T-helper 1 cell (primary cell): ENCODE results near the gene NEMP2.

Experiments
- DNase-seq, 5 donors: peaks; one replicate each; pipeline ENCODE4 v3.0.0-alpha.2; 2012 to 2020

Gene NEMP2

GRCh38 chr2:190554357-190555006 lies 20.0 kb upstream of the NEMP2 start:
- DNase-seq = no peak

- DNase-seq = no peak
Observed at GRCh38 chr2:190553254-190553653, 18.7 kb upstream of the NEMP2 start.

GRCh38 chr2:190551928-190552327 lies 17.4 kb upstream of the NEMP2 start:
- peak in 1 of 5 donors; percentile 9 for DNase-seq

- DNase-seq = no peak
Observed at GRCh38 chr2:190550137-190550536, 15.6 kb upstream of the NEMP2 start.

- no peak for DNase-seq
Observed at GRCh38 chr2:190547886-190548285, 13.4 kb upstream of the NEMP2 start.

GRCh38 chr2:190546734-190547133 lies 12.2 kb upstream of the NEMP2 start:
- DNase-seq = no peak

- DNase-seq = no peak
Observed at GRCh38 chr2:190545555-190546385, 11.2 kb upstream of the NEMP2 start.

- DNase-seq = no peak
Observed at GRCh38 chr2:190545093-190545492, 10.6 kb upstream of the NEMP2 start.

- DNase-seq = no peak
Observed at GRCh38 chr2:190540048-190540447, 5.5 kb upstream of the NEMP2 start.

- no peak for DNase-seq
Observed at GRCh38 chr2:190538201-190538600, 3.7 kb upstream of the NEMP2 start.

GRCh38 chr2:190537765-190538164 lies 3.2 kb upstream of the NEMP2 start:
- peak in 1 of 5 donors; percentile 15 for DNase-seq

- DNase-seq = no peak
Observed at GRCh38 chr2:190535586-190535985, 1.1 kb upstream of the NEMP2 start.

- DNase-seq = no peak
Observed at GRCh38 chr2:190535121-190535439, 558 bp upstream of the NEMP2 start.

GRCh38 chr2:190533968-190534309 lies 583 bp downstream of the NEMP2 start:
- DNase-seq = peak; percentile 10 to 84 (median 33)

GRCh38 chr2:190533175-190533967 lies 1.2 kb downstream of the NEMP2 start:
- DNase-seq = no peak

- DNase-seq = no peak
Observed at GRCh38 chr2:190532581-190532980, 1.9 kb downstream of the NEMP2 start.

- DNase-seq = no peak
Observed at GRCh38 chr2:190530248-190530900, 4.1 kb downstream of the NEMP2 start.

- DNase-seq = no peak
Observed at GRCh38 chr2:190529486-190530247, 4.9 kb downstream of the NEMP2 start.

- no peak for DNase-seq
Observed at GRCh38 chr2:190528521-190529001, 6.0 kb downstream of the NEMP2 start.

- no peak for DNase-seq
Observed at GRCh38 chr2:190527918-190528317, 6.6 kb downstream of the NEMP2 start.

GRCh38 chr2:190527214-190527613 lies 7.3 kb downstream of the NEMP2 start:
- no peak for DNase-seq

GRCh38 chr2:190526105-190526750 lies 8.3 kb downstream of the NEMP2 start:
- DNase-seq = no peak
